Umbilical cord (tissue), 2 donors: ENCODE results near the gene ST6GALNAC2. TPM values are rescaled to one million over a fixed set of nuclear protein-coding genes. Genes with fewer than 3 reads are reported as not detected.

ENCODE experiments used
- DNase-seq: peaks from one replicate; pipeline ENCODE4 v3.0.0-alpha.2; 2015; ENCODE audit warnings: low spot score
- total RNA-seq: library from RNA; depleted of rRNA; stranded (reverse); fragments of >200 nt; gene quantifications from one replicate; pipeline ENCODE4 v1.2.3, GENCODE V29; 2014; ENCODE audit warnings: low replicate concordance; ENCODE audit not compliant: insufficient read depth

ST6GALNAC2 gene
- total RNA-seq, 1 donor from 2014 or later = not detected

DNA sequence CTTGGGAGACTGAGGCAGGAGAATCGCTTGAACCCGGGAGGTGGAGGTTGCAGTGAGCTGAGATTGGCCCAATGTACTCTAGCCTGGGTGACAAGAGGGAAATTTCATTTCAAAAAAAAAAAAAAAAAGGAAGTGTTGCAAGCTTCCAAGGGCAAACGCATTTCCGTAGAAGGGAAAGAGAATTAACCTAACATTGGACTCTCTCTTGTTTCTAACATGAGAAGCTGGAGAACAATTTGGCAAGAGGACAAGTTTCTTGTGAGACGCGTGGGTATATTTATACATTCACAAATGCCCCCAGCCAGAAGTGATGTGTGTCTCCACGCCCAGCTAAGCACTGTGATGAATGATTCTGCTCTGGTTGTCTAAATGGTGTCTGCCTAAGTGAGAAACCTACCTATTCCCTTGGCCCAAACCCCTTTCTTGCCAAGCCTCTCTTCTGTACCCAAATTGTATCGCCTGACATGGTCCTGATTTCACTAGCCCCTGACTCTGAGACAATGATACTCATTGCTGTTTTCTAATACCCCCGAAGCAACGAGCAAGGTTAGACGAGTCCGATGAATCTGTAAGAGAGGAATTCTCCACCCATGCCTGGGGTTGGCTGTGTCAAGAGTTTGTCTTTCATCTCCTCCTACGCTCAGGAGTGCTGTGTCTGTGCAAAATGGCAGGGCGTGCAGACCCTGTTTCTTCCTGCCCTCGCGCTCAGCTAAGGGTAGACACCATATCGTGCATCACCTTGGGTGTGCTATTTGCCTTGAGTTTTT is 14.2 kb upstream of the ST6GALNAC2 start:
- no peak for DNase-seq

DNA sequence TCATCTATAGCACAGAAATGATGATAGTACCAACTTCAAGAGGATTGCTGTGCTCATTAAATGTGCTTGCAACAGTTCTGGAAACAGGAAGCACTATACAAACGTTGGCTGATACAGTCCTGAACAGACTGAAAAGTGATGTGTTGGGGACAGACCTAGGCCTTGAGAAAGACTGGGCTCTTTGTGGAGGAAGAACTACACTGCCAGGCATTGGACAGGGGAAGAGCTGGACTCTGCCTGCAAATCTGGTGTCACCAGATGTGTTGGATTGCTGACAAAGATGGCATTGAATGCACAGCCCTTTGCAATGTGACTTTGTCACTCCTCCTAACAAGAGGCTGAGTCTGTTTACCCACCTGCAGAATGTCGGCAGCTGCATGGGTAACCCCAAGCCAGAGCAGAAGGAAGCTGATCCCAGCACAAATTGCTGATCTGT is 12.4 kb upstream of the ST6GALNAC2 start:
- no peak for DNase-seq

DNA sequence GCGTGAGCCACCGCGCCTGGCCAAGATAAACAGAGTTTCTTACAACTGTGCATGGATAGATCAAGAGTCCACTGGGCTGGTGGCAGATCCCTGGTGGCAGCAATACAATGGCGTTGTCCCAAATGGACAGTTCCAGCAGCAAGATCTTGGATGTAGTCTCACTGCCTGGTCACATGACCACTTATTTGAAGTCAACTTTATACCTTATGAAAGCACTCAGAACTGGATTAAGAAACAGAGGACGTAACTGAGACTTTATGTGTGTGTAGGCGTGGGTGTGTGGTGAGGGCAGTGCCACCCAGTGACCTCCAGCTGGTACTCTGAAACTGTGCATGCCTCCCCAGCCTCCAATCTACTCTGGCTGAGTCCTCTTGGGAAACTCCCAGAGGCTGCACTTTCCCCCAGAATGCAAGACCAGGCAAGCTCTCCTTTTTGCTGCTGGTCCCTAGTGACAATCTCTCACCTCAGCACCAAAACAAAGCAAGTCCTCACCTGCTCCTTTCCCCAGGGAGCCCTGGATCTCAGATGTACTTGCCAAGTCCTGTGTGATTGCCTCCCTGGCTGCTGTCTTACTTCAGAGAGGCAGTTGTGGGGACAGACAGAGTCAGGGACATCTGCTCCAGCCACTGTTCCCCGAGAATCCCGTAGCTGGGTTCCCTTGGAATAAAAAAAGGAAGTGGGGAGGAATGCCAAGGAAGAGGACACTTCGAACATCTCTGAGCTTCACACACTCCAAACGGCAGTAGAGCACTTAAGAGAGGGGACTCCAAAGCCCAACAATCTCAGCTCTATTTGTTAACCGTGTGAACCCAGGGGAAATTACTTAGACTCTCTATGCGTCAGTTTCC is 11.7 kb upstream of the ST6GALNAC2 start:
- peak; percentile 33 for DNase-seq

DNA sequence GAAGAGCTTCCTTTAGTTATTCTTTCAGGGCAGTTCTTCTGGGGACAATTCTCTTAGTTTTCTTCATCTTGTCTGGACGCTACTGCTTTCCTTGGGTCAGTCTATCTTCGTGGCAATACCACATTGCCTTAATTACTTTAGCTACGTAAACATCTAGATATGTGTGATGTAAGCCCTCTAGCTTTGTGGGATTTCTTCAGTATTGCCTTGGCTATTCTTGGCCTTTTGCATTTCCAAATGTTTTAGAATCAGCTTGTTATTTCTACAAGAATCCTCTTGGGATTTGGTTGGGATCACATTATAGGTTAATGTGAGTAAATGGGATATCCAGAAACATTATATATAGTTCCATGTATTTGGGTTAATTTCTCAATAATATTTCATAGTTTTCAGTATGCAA is 9.0 kb upstream of the ST6GALNAC2 start:
- DNase-seq = no peak

- DNase-seq = no peak
Measured at GRCh38 chr17:76593959-76594358, 8.3 kb upstream of the ST6GALNAC2 start.

DNA sequence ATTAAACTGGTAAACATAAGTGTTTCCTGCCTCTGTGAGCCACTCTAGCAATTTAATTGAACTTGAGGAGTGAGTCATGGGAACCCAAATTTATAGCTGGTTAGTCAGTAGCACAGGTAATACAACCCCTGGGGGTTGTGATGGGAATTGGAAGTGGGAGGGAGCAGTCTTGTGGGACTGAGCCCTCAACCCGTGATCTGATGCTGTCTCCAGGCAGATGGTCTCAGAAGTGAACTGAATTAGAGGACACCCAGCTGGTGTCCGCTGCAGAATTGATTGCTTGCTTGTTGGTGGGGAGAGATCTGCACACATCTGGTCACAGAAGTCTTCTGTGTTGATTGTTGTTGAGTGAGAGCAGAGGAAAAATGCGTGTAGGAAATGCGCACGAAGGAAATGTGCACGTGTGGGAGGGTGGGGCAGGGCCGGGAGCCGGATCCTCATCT is 7.7 kb upstream of the ST6GALNAC2 start:
- DNase-seq = no peak

- no peak for DNase-seq
Measured at GRCh38 chr17:76588182-76588581, 2.5 kb upstream of the ST6GALNAC2 start.

DNA sequence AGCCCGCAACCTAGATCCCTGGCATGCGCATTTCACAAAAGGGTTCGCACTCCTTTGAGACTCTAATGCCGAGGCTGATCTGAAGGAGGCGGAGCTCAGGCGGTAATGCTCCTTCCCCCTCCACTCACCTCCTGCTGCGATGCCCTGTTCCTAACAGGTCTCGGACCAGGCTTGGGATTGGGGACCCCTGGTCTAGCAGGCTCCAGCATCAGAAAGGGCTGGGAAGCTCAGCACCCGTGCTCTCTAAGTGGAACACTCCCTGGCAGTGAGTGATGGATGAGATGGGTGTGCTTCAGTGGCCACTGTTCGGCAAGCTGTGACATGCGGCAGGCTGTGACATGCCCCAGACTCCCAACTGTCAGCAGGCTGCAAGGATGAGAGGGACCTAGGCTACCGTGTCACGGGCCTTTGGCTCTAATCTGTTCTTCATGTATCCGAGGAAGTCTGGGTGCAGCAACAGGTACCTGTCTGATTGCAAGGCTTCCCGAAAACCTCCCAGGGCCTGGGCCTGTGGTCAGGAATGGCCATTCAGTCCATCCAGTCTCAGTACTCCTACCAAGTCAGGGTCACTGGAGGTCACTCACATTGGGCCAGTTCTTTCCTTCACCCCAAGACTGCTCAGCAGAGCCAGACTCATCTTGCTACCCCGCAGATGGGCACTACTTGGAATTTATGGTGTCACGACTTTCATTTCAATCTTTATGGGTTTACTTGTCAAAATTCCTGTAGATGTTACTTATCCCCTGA is 1.3 kb upstream of the ST6GALNAC2 start:
- DNase-seq = peak; percentile 32

GRCh38 chr17:76585033-76585648 is 519 bp downstream of the ST6GALNAC2 start:
- no peak for DNase-seq

- DNase-seq = no peak
Measured at GRCh38 chr17:76584427-76585032, 1.1 kb downstream of the ST6GALNAC2 start.

DNA sequence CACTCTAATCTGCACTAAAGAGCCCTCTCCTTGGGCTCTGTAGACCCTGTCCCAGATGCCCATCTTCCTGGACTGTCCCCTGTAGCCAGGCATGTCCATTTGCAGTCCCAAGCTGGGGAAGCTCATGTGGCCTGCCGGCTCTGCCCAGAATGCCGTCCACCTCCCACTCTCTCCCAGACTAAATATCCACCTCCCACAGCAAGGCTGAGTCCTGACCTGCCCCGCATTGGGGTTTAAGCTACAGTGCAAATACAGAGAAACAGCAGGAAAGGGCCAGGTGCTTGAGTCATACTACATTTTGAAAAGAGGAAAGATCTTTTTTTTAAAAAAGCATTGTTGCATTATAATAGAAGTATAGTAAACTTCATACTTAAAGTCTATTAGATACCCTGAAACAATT is 3.0 kb downstream of the ST6GALNAC2 start:
- DNase-seq = no peak

DNA sequence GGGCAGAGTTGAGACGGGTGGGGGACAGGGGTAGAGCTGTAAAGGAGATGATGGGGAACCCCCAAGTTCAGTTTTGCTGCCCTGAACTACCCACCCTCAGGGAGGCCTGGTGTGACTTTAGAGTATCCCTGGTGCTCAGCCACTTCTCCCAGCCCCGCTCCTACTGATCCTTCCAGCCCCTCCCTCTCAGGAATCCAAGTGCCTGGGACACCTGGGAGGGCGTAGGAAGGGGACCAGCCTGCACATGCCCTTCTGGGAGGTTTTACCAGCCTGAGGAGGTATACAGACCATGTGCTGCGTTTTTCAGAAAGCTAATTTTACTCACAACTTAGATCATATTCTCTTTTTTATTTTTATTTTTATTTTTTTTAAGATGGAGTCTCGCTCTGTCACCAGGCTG is 4.1 kb downstream of the ST6GALNAC2 start:
- no peak for DNase-seq

GRCh38 chr17:76579281-76579680 is 6.4 kb downstream of the ST6GALNAC2 start:
- no peak for DNase-seq

DNA sequence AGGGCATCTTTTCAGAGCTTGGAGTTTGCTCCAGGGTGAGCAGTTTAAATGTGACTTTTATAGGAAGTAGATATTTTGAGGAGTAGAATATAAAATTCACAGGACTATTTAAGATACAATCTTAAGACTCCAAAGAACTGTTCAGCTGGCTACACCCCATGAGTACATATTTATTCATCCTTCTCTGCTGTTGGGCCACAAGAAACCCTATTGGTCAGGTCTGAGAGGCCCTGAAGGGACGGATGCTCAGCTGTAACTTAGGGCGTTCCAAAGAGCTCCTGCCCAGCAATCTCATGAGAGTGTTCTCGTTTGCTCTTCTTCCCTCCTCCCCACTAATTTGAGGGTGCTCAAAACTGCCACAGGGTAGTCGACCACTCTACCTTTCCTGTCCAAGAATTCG is 7.3 kb downstream of the ST6GALNAC2 start:
- peak; percentile 73 for DNase-seq

DNA sequence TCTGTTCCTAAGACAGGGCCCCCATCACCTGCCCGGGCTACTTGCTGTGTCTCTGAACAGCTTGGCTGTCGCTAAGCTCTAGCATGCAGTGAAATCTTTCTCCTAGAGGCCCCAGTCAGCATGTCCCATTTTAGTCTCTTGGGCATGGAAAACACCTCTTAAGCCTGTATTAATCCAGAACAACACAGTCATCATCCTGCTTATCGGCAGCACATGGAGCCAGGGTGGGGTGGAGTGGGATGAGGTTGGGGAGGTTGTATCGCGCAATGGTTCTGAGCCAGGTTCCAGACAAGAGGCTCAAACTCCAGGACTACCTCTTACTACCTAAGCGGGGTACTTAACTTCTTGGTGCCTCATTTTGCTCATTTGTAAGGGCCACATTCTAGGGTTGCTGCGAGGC is 7.8 kb downstream of the ST6GALNAC2 start:
- no peak for DNase-seq

- DNase-seq = no peak
Measured at GRCh38 chr17:76576189-76576588, 9.5 kb downstream of the ST6GALNAC2 start.

GRCh38 chr17:76575570-76575969 is 10.1 kb downstream of the ST6GALNAC2 start:
- DNase-seq = no peak

- DNase-seq = no peak
Measured at GRCh38 chr17:76574166-76574565, 11.5 kb downstream of the ST6GALNAC2 start.

DNA sequence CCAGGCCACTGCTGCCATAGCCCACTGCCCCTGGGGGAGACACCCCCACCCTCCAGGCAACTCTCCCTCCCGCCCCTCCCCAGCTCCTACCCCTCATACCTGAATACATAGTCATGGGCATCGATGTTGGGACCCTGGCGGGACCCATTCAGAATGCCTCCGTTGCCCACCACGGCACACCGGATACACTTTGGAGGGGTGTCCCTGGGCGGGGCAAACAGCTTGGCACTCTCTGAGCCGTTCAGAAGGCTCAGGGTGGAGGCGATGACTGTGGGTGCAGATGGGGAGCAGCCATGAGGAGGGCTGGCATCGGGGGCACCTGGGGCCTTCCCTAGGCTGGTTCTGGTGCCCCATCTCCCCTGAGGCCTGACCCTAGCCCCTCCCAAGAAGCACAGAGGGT is 12.6 kb downstream of the ST6GALNAC2 start:
- no peak for DNase-seq

DNA sequence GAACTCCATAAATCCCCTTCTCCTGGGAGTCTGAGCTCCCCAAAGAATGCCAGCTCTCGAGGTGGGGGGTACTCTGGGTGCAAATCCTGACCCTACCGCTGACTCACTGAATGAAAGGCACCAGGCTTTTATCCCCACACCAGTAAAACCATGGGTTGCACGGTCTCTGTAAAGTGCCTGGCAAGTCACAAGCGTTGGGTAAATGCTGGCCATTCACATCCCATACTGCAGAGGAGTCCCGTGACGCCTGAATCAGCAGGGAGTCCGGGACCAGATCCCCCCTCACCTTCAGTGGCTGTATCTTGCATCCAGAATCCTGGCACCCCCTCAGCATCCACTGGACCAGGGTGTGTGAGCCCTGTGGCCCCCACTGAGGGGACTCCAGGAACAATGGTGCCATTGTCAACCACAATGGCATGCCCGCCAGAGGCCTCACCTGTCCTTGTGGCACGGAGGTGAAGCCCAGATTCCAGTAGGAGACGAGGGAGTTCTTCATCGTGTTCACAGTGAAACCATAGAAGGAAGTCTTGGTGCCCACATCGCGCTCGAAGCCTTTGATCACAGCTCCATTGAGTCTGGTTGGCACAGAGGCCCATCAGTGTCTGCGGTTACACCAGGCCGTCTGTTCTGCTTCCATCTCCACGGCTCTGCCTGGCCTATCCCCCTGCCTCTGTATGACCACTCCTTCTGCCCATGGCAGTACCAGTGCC is 13.3 kb downstream of the ST6GALNAC2 start:
- DNase-seq = no peak
